Sigmoid colon (tissue), 7 donors: ENCODE measurements around the gene PHYHIPL. TPM values are rescaled to one million over a fixed set of nuclear protein-coding genes. Genes with fewer than 3 reads are reported as not detected.

Experiments used
- DNase-seq: peaks from one replicate; pipeline ENCODE4 v3.0.0-alpha.2; 2019
- H3K27ac ChIP-seq, 4 donors: fragments of 200-600 bp; sonication (generic); one replicate each; pipeline ENCODE4 v1.5.1; 2016 to 2019; ENCODE audit warnings: mild to moderate bottlenecking in 1 of 4
- H3K27me3 ChIP-seq, 3 donors: fragments of 200-600 bp; sonication (generic); one replicate each; pipeline ENCODE4 v1.5.1; 2019; ENCODE audit warnings: mild to moderate bottlenecking in 1 of 3
- H3K36me3 ChIP-seq, 4 donors: fragments of 200-600 bp; sonication (generic); one replicate each; pipeline ENCODE4 v1.5.1; 2016 to 2019
- H3K4me1 ChIP-seq, 4 donors: fragments of 200-600 bp; sonication (generic); one replicate each; pipeline ENCODE4 v1.5.1; 2017 to 2019
- H3K4me3 ChIP-seq, 4 donors: fragments of 200-600 bp; sonication (generic); one replicate each; pipeline ENCODE4 v1.5.1; 2017 to 2019; ENCODE audit warnings: mild to moderate bottlenecking in 2 of 4, moderate library complexity in 1 of 4
- H3K9me3 ChIP-seq, 4 donors: fragments of 200-600 bp in 3 of 4; sonication (generic) in 3 of 4; one replicate each; pipeline versions ENCODE4 v1.5.1 to v1.6.1; 2013 to 2019
- CTCF ChIP-seq, 4 experiments: fragments of 450-650 bp in 3 of 4; fragments of 200-600 bp in 1 of 4; IDR thresholded peaks; one replicate each; pipeline ENCODE4 v1.5.1; 2016 to 2019; ENCODE audit warnings: antibody characterized with exemption in 4 of 4, mild to moderate bottlenecking in 3 of 4, moderate library complexity in 2 of 4
- EP300 ChIP-seq, 4 donors: sonication (generic); formaldehyde crosslinking; IDR thresholded peaks; one replicate each; pipeline ENCODE4 v1.6.1; 2017; ENCODE audit warnings: antibody characterized with exemption in 4 of 4
- POLR2A ChIP-seq, 2 donors: fragments of 450-650 bp; IDR thresholded peaks; one replicate each; pipeline ENCODE4 v1.6.1; 2016; ENCODE audit warnings: antibody characterized with exemption in 2 of 2, mild to moderate bottlenecking in 2 of 2, moderate library complexity in 2 of 2
- POLR2AphosphoS5 ChIP-seq, 4 donors: sonication (generic); formaldehyde crosslinking; IDR thresholded peaks; one replicate each; pipeline ENCODE4 v1.6.1; 2017; ENCODE audit warnings: antibody characterized with exemption in 4 of 4
- WGBS, 2 donors: extraction: QIAGEN DNeasy Blood & Tissue Kit; methylation state at CpG; one replicate each; pipeline ENCODE4 v1.1.7; 2013; 5-methylcytosine and 5-hydroxymethylcytosine counted together
- intact Hi-C: fragments of 100-400 bp; cut with DNase I; formaldehyde crosslinking; loops from one replicate; pipeline ENCODE4 v1.15.1; 2023
- polyA plus RNA-seq, 3 donors: library from polyadenylated mRNA; stranded (reverse); fragments of 200-250 nt; gene quantifications; one replicate each; pipeline ENCODE4 v1.2.3, GENCODE V29; 2013
- total RNA-seq, 4 donors: library from RNA; depleted of rRNA; stranded (reverse); fragments of >200 nt; gene quantifications; one replicate each; pipeline ENCODE4 v1.1.0, GENCODE V29; 2016
- donor health status: healthy with polysubstance abuse.
- donor health status: Bipolar disorder and iron deficiency.
- donor health status: healthy.

PHYHIPL gene
- total and polyA plus RNA-seq, 7 donors = 0.55 to 2.5 (median 0.75) TPM; not detected in 1

GRCh38 chr10:59131666-59132065, 44.8 kb upstream of the PHYHIPL start:
- intact Hi-C loops = no loop called here
- no peak overlapping the region for H3K4me3 ChIP-seq
- H3K27ac ChIP-seq = no peak overlapping the region
- DNase-seq = no peak
- WGBS, 2 donors = 41 to 82% methylated on average over 1 of the region's 1 CpG
- no peaks in the 10 kb centered on the region for H3K4me1 ChIP-seq
- TF ChIP-seq POLR2AphosphoS5 (IDR thresholded peaks at IDR 0.05) (no peak), POLR2A (IDR thresholded peaks at IDR 0.05) (no peak), CTCF (IDR thresholded peaks at IDR 0.05) (no peak)
- H3K9me3 ChIP-seq = no peaks in the 10 kb centered on the region
- no peaks in the 10 kb centered on the region for H3K36me3 ChIP-seq
- no peaks in the 10 kb centered on the region for H3K27me3 ChIP-seq

- intact Hi-C loops = no loop called here
- Histone ChIP-seq H3K36me3 (no peaks in the 10 kb centered on the region), H3K4me1 (no peaks in the 10 kb centered on the region), H3K27me3 (no peaks in the 10 kb centered on the region), H3K27ac (no peak overlapping the region), H3K9me3 (no peaks in the 10 kb centered on the region), H3K4me3 (no peak overlapping the region)
- no peak for DNase-seq
- 42 to 56% methylated on average over 1 of the region's 1 CpG for WGBS, 2 donors
- no peak for TF ChIP-seq EP300 (IDR thresholded peaks at IDR 0.05)
- no peak for TF ChIP-seq CTCF (IDR thresholded peaks at IDR 0.05)
- no peak for TF ChIP-seq POLR2A (IDR thresholded peaks at IDR 0.05)
- TF ChIP-seq POLR2AphosphoS5 (IDR thresholded peaks at IDR 0.05) = no peak
These were observed 42.4 kb upstream of the PHYHIPL start for GRCh38 chr10:59133841-59134593.

GRCh38 chr10:59134785-59135184, 41.7 kb upstream of the PHYHIPL start:
- intact Hi-C loops = no loop called here
- WGBS, 2 donors = 89 to 93% methylated on average over 3 of the region's 3 CpGs
- Histone ChIP-seq H3K27ac (no peak overlapping the region), H3K27me3 (no peaks in the 10 kb centered on the region), H3K4me1 (no peaks in the 10 kb centered on the region), H3K36me3 (no peaks in the 10 kb centered on the region), H3K4me3 (no peak overlapping the region), H3K9me3 (no peaks in the 10 kb centered on the region)
- no peak for DNase-seq
- TF ChIP-seq CTCF (IDR thresholded peaks at IDR 0.05) (no peak), EP300 (IDR thresholded peaks at IDR 0.05) (no peak), POLR2AphosphoS5 (IDR thresholded peaks at IDR 0.05) (no peak), POLR2A (IDR thresholded peaks at IDR 0.05) (no peak)

GRCh38 chr10:59135275-59135674, 41.2 kb upstream of the PHYHIPL start:
- no peaks in the 10 kb centered on the region for H3K9me3 ChIP-seq
- no peaks in the 10 kb centered on the region for H3K27me3 ChIP-seq
- no peak overlapping the region for H3K27ac ChIP-seq
- no peak for TF ChIP-seq POLR2A (IDR thresholded peaks at IDR 0.05)
- TF ChIP-seq POLR2AphosphoS5 (IDR thresholded peaks at IDR 0.05) = no peak
- TF ChIP-seq EP300 (IDR thresholded peaks at IDR 0.05) = no peak
- no peak for TF ChIP-seq CTCF (IDR thresholded peaks at IDR 0.05)
- 47 to 68% methylated on average over 3 of the region's 3 CpGs for WGBS, 2 donors
- intact Hi-C loops = no loop called here
- DNase-seq = no peak
- H3K4me3 ChIP-seq = no peak overlapping the region
- no peaks in the 10 kb centered on the region for H3K4me1 ChIP-seq
- no peaks in the 10 kb centered on the region for H3K36me3 ChIP-seq

GRCh38 chr10:59138052-59138451, 38.4 kb upstream of the PHYHIPL start:
- Histone ChIP-seq H3K36me3 (no peaks in the 10 kb centered on the region), H3K4me1 (no peaks in the 10 kb centered on the region), H3K27ac (no peak overlapping the region), H3K27me3 (no peaks in the 10 kb centered on the region), H3K9me3 (no peaks in the 10 kb centered on the region), H3K4me3 (no peak overlapping the region)
- intact Hi-C loops = no loop called here
- WGBS, 2 donors = 94 to 96% methylated on average over 23 of the region's 23 CpGs
- TF ChIP-seq POLR2AphosphoS5 (IDR thresholded peaks at IDR 0.05) = no peak
- TF ChIP-seq CTCF (IDR thresholded peaks at IDR 0.05) = no peak
- TF ChIP-seq POLR2A (IDR thresholded peaks at IDR 0.05) = no peak
- no peak for TF ChIP-seq EP300 (IDR thresholded peaks at IDR 0.05)
- DNase-seq = no peak
